Smooth muscle cell (in vitro differentiated cells): ENCODE results near the gene PRKN. TPM values are rescaled to one million over a fixed set of nuclear protein-coding genes. Genes with fewer than 3 reads are reported as not detected.

ENCODE experiments used
- DNase-seq: peaks from one replicate; lab custom pipeline; 2025; ENCODE audit not compliant: unreplicated experiment; lab: John Stamatoyannopoulos, UW
- H2AFZ ChIP-seq: fragments of 200-600 bp; sonication (generic); 2 replicates; pipeline ENCODE4 v1.6.0; 2016; ENCODE audit warnings: antibody characterized with exemption, low read depth, mild to moderate bottlenecking
- H3F3A ChIP-seq: fragments of 200-600 bp; sonication (generic); 2 replicates; pipeline ENCODE4 v1.6.0; 2017; ENCODE audit warnings: antibody characterized with exemption, low read depth
- H3K27ac ChIP-seq: fragments of 200-600 bp; sonication (generic); 2 replicates; pipeline ENCODE4 v1.5.1; 2016; ENCODE audit warnings: low read depth, mild to moderate bottlenecking
- H3K27me3 ChIP-seq: fragments of 200-600 bp; sonication (generic); 2 replicates; pipeline ENCODE4 v1.6.1; 2016; ENCODE audit warnings: low read depth, mild to moderate bottlenecking
- H3K36me3 ChIP-seq: fragments of 200-600 bp; sonication (generic); 2 replicates; pipeline ENCODE4 v1.5.1; 2016; ENCODE audit warnings: low read depth
- H3K4me1 ChIP-seq: fragments of 200-600 bp; sonication (generic); 2 replicates; pipeline ENCODE4 v1.5.1; 2016; ENCODE audit warnings: low read depth
- H3K4me2 ChIP-seq: fragments of 200-600 bp; sonication (generic); 2 replicates; pipeline ENCODE4 v1.6.0; 2016; ENCODE audit warnings: mild to moderate bottlenecking
- H3K4me3 ChIP-seq: fragments of 200-600 bp; sonication (generic); 2 replicates; pipeline ENCODE4 v1.5.1; 2016; ENCODE audit warnings: mild to moderate bottlenecking
- H3K79me2 ChIP-seq: fragments of 200-600 bp; sonication (generic); 2 replicates; pipeline ENCODE4 v1.6.0; 2016; ENCODE audit warnings: low read depth, mild to moderate bottlenecking
- H3K9ac ChIP-seq: fragments of 200-600 bp; sonication (generic); 2 replicates; pipeline ENCODE4 v1.6.0; 2016; ENCODE audit warnings: low read depth
- H3K9me3 ChIP-seq: fragments of 200-600 bp; sonication (generic); replicated peaks from 2 replicates; pipeline ENCODE4 v1.5.1; 2016; ENCODE audit warnings: low read depth
- H4K20me1 ChIP-seq: fragments of 200-600 bp; sonication (generic); 2 replicates; pipeline ENCODE4 v1.6.0; 2016; ENCODE audit warnings: low read depth
- WGBS: methylation state at CpG from one replicate; pipeline ENCODE4 v1.1.7; 2016; ENCODE audit warnings: low lambda C conversion rate; 5-methylcytosine and 5-hydroxymethylcytosine counted together
- polyA plus RNA-seq: library from polyadenylated mRNA; unstranded; fragments of >200 nt; fragmentation: Nextera tagmentation; extraction: Ambion mirVana; gene quantifications from 2 replicates; pipeline ENCODE4 v1.2.1, GENCODE V29; 2016
- total RNA-seq: library from RNA; depleted of rRNA; stranded (reverse); fragments of >200 nt; gene quantifications from 2 replicates; pipeline ENCODE4 v1.2.3, GENCODE V29; 2014
- TF ChIP-seq, protein P1 (sequence below): fragments of 200-600 bp; sonication (generic); IDR thresholded peaks from 2 replicates; pipeline ENCODE4 v1.5.1; 2017; ENCODE audit warnings: borderline replicate concordance, mild to moderate bottlenecking, antibody characterized with exemption; ENCODE audit not compliant: insufficient read depth, poor library complexity, severe bottlenecking

The PRKN gene
- total and polyA plus RNA-seq, 2 experiments from 2014 or later: 0.81 to 5.1 TPM

DNA sequence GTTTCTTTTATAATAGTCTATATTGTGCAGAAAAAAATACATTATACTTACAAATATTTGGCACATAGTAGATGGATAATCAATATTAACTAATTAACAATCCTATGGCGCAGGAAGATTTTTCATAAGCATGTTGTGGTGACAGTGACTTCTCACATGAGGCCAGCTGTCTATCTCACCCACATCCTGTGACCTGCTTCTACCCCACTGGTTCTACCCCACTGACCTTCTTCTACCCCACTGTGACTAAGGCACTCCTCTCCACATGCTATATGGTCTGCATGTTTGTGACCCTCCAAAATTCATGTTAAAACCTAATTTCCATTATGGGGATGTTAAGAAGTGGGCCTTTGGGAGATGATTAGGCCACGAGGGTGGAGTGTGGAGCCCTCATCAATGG lies 1058.9 kb downstream of the PRKN start:
- Histone ChIP-seq H3K9me3 (no peaks in the 10 kb centered on the region), H3K4me1 (no peaks in the 10 kb centered on the region), H3K9ac (no peak overlapping the region), H3K27ac (no peak overlapping the region), H3K4me2 (no peak overlapping the region), H3F3A (no peaks in the 10 kb centered on the region), H3K27me3 (no peaks in the 10 kb centered on the region), H4K20me1 (no peaks in the 10 kb centered on the region), H3K36me3 (no peaks in the 10 kb centered on the region), H3K4me3 (no peak overlapping the region), H2AFZ (no peak overlapping the region), H3K79me2 (no peaks in the 10 kb centered on the region)
- DNase-seq: no peak
- WGBS: 87% methylated on average over 2 of the region's 2 CpGs
- TF ChIP-seq, protein P1, sequence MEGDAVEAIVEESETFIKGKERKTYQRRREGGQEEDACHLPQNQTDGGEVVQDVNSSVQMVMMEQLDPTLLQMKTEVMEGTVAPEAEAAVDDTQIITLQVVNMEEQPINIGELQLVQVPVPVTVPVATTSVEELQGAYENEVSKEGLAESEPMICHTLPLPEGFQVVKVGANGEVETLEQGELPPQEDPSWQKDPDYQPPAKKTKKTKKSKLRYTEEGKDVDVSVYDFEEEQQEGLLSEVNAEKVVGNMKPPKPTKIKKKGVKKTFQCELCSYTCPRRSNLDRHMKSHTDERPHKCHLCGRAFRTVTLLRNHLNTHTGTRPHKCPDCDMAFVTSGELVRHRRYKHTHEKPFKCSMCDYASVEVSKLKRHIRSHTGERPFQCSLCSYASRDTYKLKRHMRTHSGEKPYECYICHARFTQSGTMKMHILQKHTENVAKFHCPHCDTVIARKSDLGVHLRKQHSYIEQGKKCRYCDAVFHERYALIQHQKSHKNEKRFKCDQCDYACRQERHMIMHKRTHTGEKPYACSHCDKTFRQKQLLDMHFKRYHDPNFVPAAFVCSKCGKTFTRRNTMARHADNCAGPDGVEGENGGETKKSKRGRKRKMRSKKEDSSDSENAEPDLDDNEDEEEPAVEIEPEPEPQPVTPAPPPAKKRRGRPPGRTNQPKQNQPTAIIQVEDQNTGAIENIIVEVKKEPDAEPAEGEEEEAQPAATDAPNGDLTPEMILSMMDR: no peak

DNA sequence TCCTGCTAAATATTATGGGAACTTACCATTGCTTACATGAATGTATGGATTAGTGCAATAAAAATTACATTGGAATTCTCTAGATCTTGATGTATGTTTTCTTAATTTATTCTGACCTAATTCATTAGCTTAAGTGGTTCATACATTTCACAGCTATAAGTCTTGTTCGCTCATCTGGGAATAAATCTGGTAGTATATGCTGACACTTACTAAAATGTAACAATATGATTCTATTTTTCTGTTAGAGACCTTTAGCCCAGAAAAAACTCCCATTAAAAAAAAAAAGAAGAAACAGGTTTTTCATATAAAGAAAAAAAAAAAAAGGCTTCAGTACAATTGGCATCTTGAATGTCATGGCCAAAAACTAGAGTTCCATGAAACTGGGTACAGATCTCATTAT lies 1059.6 kb downstream of the PRKN start:
- H3K79me2 ChIP-seq: no peaks in the 10 kb centered on the region
- H3K27ac ChIP-seq: no peak overlapping the region
- no peak overlapping the region for H3K4me2 ChIP-seq
- no peak overlapping the region for H2AFZ ChIP-seq
- WGBS: 92% methylated on average over 1 of the region's 1 CpG
- no peak overlapping the region for H3K9ac ChIP-seq
- no peak for DNase-seq
- no peak overlapping the region for H3K4me3 ChIP-seq
- H4K20me1 ChIP-seq: no peaks in the 10 kb centered on the region
- no peaks in the 10 kb centered on the region for H3K36me3 ChIP-seq
- H3K4me1 ChIP-seq: no peaks in the 10 kb centered on the region
- no peaks in the 10 kb centered on the region for H3K9me3 ChIP-seq
- no peaks in the 10 kb centered on the region for H3F3A ChIP-seq
- TF ChIP-seq, protein P1: no peak
- H3K27me3 ChIP-seq: no peaks in the 10 kb centered on the region

DNA sequence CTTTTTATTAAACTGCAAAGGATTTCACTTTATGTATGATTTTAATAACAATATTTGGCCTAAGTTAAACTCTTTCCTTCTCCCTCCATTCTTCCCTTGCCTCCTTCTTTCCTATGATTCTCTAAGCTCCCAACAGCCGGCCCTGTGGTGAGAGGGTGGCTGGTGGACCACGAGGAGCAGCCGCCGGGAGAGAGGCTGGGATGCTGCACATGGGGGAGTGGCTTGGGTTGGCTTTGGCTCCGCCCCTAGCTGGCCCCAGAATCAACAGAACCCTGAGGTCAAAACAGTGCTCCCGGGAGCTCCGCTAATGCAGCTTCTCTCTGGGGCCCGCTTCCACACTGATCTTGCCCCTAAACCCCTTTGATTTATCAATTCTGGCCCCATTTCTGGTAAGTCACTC lies 1063.9 kb downstream of the PRKN start:
- Histone ChIP-seq H2AFZ (no peak overlapping the region), H3K4me1 (no peaks in the 10 kb centered on the region), H3K4me3 (no peak overlapping the region), H3K79me2 (no peaks in the 10 kb centered on the region), H3K27ac (no peak overlapping the region), H3K27me3 (no peaks in the 10 kb centered on the region), H3K4me2 (no peak overlapping the region), H4K20me1 (no peaks in the 10 kb centered on the region), H3K36me3 (no peaks in the 10 kb centered on the region), H3K9me3 (no peaks in the 10 kb centered on the region), H3F3A (no peaks in the 10 kb centered on the region), H3K9ac (no peak overlapping the region)
- 93% methylated on average over 8 of the region's 8 CpGs for WGBS
- TF ChIP-seq, protein P1: no peak
- no peak for DNase-seq

DNA sequence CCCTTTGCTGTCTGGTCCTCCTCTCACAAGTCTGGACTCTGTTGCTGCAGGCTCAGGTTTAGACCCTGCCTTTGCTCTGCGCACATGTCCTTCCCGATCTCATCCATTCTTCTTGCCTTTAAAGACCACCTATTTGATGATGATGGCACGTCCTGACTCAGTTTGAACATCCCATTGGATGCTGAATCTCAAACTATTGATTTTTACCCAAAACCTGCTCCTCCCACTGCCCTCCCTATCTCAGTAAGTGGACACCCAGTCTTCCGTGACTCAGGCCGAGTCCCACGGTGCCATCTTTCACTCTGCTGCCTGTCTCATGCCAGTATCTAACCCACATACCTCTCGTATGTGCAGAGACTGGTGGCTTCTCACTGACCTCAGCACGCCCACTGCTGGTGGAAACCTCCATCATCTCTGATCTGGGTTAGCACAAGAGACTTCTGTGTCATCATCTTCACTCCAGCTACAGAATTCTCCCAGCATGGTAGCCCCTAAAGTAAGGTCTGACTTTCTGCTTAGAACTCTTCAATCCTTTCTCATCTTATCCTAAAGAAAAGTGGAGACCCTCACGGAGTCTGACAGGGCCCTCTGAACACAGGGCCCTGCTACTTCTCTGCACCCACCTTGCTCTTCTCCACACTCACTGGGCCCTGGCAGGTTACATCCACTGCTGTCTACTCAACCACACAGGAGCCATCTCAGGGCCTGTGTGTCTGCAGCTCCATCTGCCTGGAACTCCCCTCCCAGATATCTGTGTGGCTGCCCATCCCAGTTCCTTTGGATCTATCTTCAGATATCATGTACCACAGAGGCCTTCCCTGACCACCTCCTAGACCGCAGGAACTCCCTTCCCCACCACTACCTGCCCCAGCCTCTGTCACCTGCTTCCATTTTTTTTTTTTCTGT lies 1066.6 kb downstream of the PRKN start:
- TF ChIP-seq, protein P1: no peak
- WGBS: 92% methylated on average over 10 of the region's 10 CpGs

More for the DNA sequence above, 1066.6 kb downstream of the PRKN start:
- no peak overlapping the region for H2AFZ ChIP-seq
- H3K79me2 ChIP-seq: no peaks in the 10 kb centered on the region
- no peak overlapping the region for H3K27ac ChIP-seq
- H4K20me1 ChIP-seq: no peaks in the 10 kb centered on the region
- no peak overlapping the region for H3K4me3 ChIP-seq
- H3K36me3 ChIP-seq: no peaks in the 10 kb centered on the region
- H3K27me3 ChIP-seq: no peaks in the 10 kb centered on the region
- DNase-seq: no peak
- no peak overlapping the region for H3K9ac ChIP-seq
- no peak overlapping the region for H3K4me2 ChIP-seq
- no peaks in the 10 kb centered on the region for H3K4me1 ChIP-seq
- H3F3A ChIP-seq: no peaks in the 10 kb centered on the region
- no peaks in the 10 kb centered on the region for H3K9me3 ChIP-seq
